Left cardiac atrium (tissue), 4 donors: ENCODE measurements around the gene GABRA1. TPM values are rescaled to one million over a fixed set of nuclear protein-coding genes. Genes with fewer than 3 reads are reported as not detected.
A peak's percentile ranks its signal among the peaks of the same experiment; 100 is the strongest.

Experiments used
- ATAC-seq, 2 donors: fragments of 200-7000 bp; cut with Tn5 transposase; one replicate each; pipeline ENCODE4 v1.9.1; 2020; ENCODE audit warnings: mild to moderate bottlenecking in 2 of 2, moderate library complexity in 2 of 2
- DNase-seq: peaks from one replicate; pipeline ENCODE4 v3.0.0-alpha.2; 2020
- intact Hi-C, 2 donors: fragments of 100-400 bp; cut with DNase I; formaldehyde crosslinking; loops; one replicate each; pipeline versions ENCODE4 v1.14.1 to v1.15.1; 2022 to 2023
- long read RNA-seq: library from polyadenylated mRNA; unstranded; transcript quantifications from one replicate; pipeline ENCODE4 v2.0.0, GENCODE V29; 2021
- total RNA-seq, 2 donors: library from RNA; stranded (reverse); fragmentation: NEBNext Ultra II Directional; extraction: Animal tissue kit (Norgen Biotek cat#: 25700); gene quantifications; one replicate each; pipeline ENCODE4 v1.2.1, GENCODE V29; 2021
- donor health status: DM: no; HTN: yes; CAD: no.
- donor health status: DM: no; HTN: yes; CAD: no; lungs with severe emphysema.
- donor health status: DM: yes; HTN: yes; CAD: no.
- donor health status: Dilated cardiomyopathy.

Gene GABRA1
- total RNA-seq, result not detected
- long read RNA-seq, result 0 reads

DNA sequence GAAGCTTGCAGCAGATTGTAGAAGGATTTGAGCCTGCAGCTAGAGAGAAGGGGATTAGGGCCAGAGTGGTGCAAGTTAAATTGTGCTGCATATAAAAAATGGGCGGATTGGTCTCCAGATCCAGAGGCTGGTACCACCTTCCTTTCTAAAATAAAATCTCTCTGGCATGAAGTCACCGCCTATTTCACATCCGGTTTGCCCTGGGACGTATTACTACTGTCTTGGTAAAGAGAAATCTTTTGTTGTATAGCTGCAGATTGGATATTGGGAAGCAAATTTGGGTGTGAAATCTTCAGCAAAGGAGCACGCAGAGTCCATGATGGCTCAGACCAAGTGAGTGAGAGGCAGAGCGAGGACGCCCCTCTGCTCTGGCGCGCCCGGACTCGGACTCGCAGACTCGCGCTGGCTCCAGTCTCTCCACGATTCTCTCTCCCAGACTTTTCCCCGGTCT, at the start of gene GABRA1:
GABRA1 (plus strand) TSS at position 180 of the 451 bp plus-strand sequence. CDS start 2,691 bp downstream, outside the sequence.
- peak in 1 of 2 donors; percentile 26 for ATAC-seq
- intact Hi-C loops, result no loop called here
- DNase-seq, result no peak

- no peak for ATAC-seq
- intact Hi-C loops, result no loop called here
Observed at GRCh38 chr5:161799316-161799715, 48.6 kb upstream of the GABRA1 start.

DNA sequence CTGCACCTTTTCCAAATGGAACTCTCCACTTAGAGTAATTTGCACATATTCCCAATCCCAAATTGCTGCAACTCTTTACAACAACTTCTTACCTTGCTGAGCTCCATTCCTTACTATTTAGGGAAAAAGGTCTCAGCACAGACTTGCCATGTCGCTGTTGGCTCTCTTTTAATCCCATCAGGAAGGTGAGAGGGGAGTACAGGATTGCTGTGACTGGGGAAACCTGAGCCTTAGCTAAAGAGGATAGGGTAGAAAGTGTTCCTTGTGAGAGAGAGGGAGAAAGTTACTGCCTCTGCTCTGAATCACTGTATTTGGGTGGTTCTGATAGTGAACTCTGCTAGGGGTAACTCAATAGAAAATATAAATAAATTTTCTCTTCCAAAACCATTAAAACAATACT, 43.7 kb upstream of the GABRA1 start:
- DNase-seq (no peak), ATAC-seq (no peak)
- intact Hi-C loops, result no loop called here

More at GRCh38 chr5:161799316-161799715, 48.6 kb upstream of the GABRA1 start:
- no peak for DNase-seq

GRCh38 chr5:161846746-161847145, 1.2 kb upstream of the GABRA1 start:
- ATAC-seq, result peak in 1 of 2 donors; percentile 40
- peak; percentile 17 for DNase-seq
- intact Hi-C loops, result no loop called here

GRCh38 chr5:161847447-161847846, 473 bp upstream of the GABRA1 start:
- intact Hi-C loops, result no loop called here
- DNase-seq (no peak), ATAC-seq (no peak)

DNA sequence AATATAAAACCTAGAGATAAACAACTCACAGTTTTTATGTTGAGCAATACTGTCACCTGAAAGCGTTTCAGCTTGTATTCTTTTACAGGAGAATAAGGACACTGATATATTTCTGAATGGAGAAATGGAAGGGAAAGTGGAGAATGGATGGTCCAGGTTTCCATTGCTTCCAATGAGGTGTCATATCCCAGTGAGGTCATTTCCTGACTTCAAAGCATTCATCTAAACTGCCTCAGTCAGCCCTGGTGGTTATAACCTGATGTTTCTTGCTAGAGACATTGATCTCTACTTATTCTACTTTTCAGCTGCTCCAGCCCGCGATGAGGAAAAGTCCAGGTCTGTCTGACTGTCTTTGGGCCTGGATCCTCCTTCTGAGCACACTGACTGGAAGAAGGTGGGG, 2.6 kb downstream of the GABRA1 start:
- DNase-seq (no peak), ATAC-seq (no peak)

GRCh38 chr5:161851691-161852299, 3.9 kb downstream of the GABRA1 start:
- no peak for ATAC-seq
- no peak for DNase-seq
- intact Hi-C loops, result no loop called here

More for the DNA sequence above, 2.6 kb downstream of the GABRA1 start:
- intact Hi-C loops, result no loop called here

DNA sequence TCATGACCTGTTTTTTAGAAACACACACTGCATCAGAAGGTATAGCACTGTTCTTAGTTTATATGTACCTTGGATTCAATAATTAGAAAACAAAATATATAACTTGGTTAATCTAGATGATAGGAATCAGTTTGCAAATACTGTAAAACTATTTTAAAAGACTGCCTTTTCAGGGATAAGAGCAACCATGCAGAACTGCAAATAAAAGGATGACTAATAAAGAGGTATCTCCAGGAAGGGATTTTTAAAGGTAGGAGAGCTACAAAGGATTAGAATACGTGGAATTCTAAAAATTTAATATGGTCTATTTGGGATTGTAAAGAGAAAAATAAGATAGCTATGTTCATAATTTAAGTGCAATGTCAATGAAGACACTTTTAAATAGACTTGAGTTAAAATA, 9.4 kb downstream of the GABRA1 start:
- intact Hi-C loops, result no loop called here
- ATAC-seq, result no peak
- no peak for DNase-seq

DNA sequence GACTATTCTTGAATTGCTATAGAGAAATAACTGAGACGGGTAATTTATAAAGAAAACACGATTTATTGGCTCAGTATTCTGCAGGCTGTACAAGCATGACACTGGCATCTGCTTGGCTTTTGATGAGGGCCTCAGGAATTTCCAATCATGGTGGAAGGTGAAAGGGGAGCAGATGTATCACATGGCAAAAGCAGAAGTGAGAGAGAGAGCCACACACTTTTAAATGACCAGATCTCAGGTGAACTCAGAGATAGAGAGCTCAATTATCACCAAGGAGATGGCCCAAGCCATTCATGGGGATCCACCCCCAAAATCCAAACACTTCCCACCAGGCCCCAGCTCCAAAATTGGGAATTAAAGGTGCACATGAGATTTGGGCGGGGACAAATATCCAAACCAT, 15.3 kb downstream of the GABRA1 start:
- intact Hi-C loops, result no loop called here
- no peak for DNase-seq
- no peak for ATAC-seq

- intact Hi-C loops, result no loop called here
- ATAC-seq, result no peak
Observed at GRCh38 chr5:161863811-161864210, 15.9 kb downstream of the GABRA1 start.

GRCh38 chr5:161865510-161865909, 17.6 kb downstream of the GABRA1 start:
- DNase-seq, result no peak
- intact Hi-C loops, result no loop called here
- no peak for ATAC-seq

More at GRCh38 chr5:161863811-161864210, 15.9 kb downstream of the GABRA1 start:
- no peak for DNase-seq

DNA sequence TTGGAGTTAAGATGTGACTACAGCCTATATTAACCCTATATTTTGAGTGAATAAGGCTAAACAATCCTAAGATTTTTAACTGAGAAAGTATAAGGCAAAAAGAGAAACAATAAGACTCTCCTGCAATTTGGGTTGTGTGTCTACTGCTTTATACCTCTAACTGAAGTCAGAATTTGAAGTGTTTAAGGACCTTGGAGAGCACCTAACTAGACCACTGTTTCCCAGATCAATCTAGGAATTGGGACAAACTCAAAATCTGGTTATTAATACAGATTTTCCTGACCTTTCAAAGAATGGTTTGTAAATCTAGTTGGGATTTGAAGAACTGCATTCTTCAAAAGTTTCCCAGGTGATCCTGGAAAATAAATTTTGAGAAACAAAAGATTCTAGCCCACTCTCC, 42.1 kb downstream of the GABRA1 start:
- intact Hi-C loops, result no loop called here
- DNase-seq, result no peak
- ATAC-seq, result no peak

DNA sequence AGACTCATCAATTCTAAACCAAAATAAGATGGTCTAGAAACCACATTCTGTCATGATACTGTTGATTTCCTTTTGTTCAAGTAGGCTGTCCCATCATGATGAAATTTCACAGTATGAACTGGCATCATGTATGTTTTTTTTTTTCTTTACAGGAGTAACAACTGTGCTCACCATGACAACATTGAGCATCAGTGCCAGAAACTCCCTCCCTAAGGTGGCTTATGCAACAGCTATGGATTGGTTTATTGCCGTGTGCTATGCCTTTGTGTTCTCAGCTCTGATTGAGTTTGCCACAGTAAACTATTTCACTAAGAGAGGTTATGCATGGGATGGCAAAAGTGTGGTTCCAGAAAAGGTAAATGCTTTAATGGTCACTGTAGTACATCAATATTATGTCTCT, 47.6 kb downstream of the GABRA1 start:
- intact Hi-C loops, result no loop called here
- ATAC-seq (no peak), DNase-seq (no peak)

DNA sequence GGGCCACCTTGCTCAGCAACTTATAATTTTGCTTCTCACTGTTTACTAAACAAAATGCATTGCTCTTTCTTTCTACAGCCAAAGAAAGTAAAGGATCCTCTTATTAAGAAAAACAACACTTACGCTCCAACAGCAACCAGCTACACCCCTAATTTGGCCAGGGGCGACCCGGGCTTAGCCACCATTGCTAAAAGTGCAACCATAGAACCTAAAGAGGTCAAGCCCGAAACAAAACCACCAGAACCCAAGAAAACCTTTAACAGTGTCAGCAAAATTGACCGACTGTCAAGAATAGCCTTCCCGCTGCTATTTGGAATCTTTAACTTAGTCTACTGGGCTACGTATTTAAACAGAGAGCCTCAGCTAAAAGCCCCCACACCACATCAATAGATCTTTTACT, 49.1 kb downstream of the GABRA1 start:
- DNase-seq (no peak), ATAC-seq (no peak)
- intact Hi-C loops, result no loop called here

DNA sequence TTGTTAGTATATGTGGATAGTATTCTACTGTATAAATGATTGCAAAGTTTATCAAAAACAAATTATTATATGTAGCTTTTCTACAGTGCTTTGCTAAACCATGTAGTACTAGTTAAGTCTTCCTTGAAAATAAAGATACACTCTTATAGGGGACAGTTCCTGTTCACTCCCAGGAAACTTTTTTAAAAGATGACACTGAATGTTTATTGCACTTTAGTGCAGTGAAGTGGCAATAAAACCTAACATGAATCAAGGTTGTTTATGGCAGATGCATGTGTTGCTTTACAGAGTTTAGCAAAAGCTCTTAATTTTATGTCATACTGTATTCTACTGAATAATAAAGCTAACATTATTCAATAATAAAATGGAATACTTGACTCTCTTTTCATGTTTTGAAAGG, 51.7 kb downstream of the GABRA1 start:
- ATAC-seq (no peak), DNase-seq (no peak)
- intact Hi-C loops, result no loop called here

GRCh38 chr5:161900981-161901380, 53.1 kb downstream of the GABRA1 start:
- intact Hi-C loops, result no loop called here
- no peak for DNase-seq
- no peak for ATAC-seq

- ATAC-seq, result no peak
- intact Hi-C loops, result no loop called here
- no peak for DNase-seq
Observed at GRCh38 chr5:161921781-161922180, 73.9 kb downstream of the GABRA1 start.

DNA sequence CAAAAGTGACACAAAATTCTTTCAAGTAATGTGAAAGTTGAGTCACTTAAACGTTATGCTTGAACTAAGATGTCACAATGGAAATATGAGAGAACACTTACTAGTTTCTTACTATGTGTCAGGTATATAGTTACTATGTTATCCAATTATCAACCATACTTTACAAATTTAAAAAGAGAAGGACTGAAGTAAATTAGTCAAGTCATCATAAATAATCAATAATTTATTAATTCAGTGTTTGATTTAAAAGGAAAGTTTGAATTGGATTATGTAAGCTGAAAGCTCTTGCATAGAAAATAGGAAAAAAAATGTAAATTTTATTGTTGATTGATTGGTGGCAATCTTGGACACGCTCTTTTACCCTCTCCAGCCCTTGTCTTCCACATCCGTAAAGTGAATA, 76.3 kb downstream of the GABRA1 start:
- ATAC-seq, result no peak
- no peak for DNase-seq
- intact Hi-C loops, result no loop called here

DNA sequence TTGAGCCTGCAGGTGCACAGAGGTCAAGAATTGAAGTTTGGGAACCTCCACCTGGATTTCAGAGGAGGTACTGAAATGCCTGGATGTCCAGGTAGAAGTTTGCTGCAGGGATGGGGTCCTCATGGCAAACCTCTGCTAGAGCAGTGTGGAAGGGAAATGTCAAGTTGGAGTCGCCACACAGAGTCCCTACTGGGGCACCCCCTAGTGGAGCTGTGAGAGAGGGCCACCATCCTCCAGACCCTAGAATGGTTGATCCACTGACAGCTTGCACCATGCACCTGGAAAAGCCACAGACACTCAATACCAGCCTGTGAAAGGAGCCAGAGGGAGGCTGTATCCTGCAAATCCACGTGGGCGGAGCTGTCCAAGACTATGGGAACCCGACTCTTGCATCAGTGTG, 78.0 kb downstream of the GABRA1 start:
- intact Hi-C loops, result no loop called here
- no peak for DNase-seq
- no peak for ATAC-seq

DNA sequence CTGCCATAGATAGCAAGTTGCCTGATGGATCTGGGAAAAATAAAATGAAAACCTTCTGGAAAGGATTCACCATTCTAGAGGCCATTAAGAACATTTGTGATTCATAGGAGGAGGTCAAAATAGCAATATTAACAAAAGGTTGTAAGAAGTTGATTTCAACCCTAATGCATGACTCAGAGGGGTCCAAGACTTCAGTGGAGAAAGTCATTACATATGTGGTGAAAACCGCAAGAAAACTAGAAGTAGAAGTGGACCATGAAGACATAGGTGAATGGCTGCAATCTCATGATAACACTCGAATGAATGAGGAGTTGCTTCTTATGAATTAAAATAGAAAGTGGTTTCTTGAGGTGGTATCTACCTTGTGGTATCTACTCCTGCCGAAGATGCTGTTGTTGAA, 86.6 kb downstream of the GABRA1 start:
- DNase-seq, result no peak
- intact Hi-C loops, result no loop called here
- no peak for ATAC-seq

GRCh38 chr5:161944974-161945373, 97.1 kb downstream of the GABRA1 start:
- intact Hi-C loops, result no loop called here

GRCh38 chr5:161946911-161947310, 99.0 kb downstream of the GABRA1 start:
- ATAC-seq, result no peak
- intact Hi-C loops, result no loop called here
- DNase-seq, result no peak

More at GRCh38 chr5:161944974-161945373, 97.1 kb downstream of the GABRA1 start:
- DNase-seq, result no peak
- no peak for ATAC-seq
